ENCODE measurements around the gene TRIM47.

The TRIM47 gene

GRCh38 chr17:75878174-75878998, at the start of gene TRIM47:
TSS of gene TRIM47 (minus strand) at chr17:75878581. CDS start at chr17:75878548, 33 bp downstream.
- DNase-seq (ENCODE audit: low read depth in 2 of 2), result no peak

GRCh38 chr17:75927286-75927922, 49.0 kb upstream of the TRIM47 start:
- no peak for DNase-seq (ENCODE audit: low read depth in 2 of 2)

GRCh38 chr17:75926456-75926855, 48.1 kb upstream of the TRIM47 start:
- no peak for DNase-seq (ENCODE audit: low read depth in 2 of 2)

GRCh38 chr17:75925912-75926311, 47.5 kb upstream of the TRIM47 start:
- no peak for DNase-seq (ENCODE audit: low read depth in 2 of 2)

GRCh38 chr17:75925103-75925502, 46.7 kb upstream of the TRIM47 start:
- no peak for DNase-seq (ENCODE audit: low read depth in 2 of 2)

DNA sequence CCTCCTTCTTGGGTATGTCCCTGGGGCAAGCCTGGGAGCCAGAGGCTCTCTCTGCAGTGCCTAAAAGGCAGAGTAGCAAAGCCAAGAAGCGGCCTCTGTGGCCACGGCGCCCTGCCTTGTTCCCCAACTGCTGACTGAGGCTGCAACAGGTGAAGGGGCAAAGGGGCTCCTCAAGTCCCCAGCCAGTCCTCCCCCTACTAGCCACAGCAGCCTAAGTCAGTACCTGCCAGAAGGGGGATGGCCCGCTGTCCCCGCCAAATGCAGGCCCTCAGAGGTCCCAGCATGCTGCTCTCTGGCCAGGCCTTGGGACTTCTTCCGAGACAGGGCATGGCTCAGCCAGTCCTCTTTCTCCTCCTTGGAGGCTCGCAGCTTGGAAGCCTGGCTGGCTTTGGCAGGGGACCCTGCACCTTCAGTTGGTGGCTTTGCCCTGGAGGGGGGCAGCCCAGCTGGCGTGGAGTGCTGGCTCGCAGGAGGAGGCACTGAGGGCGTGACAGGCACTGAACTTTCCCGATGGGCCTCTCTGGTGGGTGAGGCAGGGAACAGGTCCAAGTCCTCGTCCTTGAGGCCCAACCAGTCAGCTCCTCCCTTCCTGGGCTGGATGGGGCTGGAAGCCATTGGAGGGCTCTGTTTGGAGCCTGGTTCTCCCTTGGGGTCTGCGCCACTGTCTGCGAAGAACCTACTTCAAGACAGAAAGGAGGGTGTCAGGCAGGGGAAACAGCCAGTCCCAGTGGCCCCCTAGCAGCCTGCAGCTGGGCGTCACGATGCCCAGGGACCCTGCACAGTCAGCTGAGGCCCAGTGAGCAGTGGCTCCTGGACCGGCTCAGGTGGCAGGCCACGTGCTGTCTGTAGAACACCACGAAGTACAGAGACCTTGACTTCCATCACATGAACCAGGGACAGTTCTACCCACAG, 44.8 kb upstream of the TRIM47 start:
- DNase-seq (ENCODE audit: low read depth in 2 of 2), result no peak

DNA sequence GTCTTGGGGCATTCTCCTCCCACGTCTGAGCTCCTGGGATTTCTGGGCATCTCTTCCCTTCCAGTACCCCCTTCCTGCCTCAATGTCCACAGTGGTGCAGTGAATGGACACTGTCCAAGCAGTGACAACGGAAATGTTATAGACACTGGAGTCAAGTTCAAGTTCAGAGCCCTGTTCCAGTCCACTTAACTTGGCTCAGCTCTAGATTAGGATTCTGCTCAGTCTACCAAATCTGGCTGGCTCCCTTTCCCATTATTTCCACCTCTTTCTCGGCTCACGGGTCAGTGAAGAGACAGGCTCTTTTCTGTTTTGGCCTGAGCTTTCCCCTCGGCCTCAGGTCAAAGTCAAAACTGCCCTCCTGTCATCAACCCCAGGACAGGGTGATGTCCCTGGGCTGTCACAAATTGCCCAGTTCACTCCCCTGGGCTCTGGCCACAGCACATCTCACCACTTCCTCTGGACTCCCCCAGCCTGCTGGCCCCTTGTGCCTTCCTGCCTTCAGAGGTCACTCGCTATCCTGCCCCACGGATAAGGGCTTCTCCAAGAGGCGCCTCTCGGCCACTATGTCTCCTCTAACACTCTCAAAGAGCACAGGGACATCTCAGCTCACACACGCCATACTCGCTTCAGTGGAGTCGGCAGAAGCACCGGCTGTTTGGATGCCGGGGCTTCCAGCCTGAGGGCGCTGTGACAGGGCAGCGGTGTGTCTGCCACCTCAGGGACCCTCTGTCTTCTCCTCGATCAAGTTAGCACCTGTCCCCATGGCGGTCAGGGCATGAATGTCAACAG, 44.0 kb upstream of the TRIM47 start:
- no peak for DNase-seq (ENCODE audit: low read depth in 2 of 2)

DNA sequence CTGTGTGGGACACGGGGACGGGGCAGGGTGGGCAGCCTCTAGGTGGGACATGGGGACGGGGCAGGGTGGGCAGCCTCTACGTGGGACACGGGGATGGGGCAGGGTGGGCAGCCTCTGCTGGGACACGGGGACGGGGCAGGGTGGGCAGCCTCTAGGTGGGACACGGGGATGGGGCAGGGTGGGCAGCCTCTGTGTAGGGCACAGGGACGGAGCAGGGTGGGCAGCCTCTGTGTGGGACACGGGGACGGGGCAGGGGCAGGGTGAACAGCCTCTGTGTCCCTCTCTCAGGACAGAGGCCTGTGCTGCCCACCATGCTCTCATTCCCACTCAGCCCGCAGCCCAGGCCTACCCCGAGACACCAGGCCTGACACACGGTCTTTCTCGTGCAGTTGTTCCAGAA, 43.2 kb upstream of the TRIM47 start:
- no peak for DNase-seq (ENCODE audit: low read depth in 2 of 2)

GRCh38 chr17:75920045-75920560, 41.7 kb upstream of the TRIM47 start:
- DNase-seq (ENCODE audit: low read depth in 2 of 2), result no peak

DNA sequence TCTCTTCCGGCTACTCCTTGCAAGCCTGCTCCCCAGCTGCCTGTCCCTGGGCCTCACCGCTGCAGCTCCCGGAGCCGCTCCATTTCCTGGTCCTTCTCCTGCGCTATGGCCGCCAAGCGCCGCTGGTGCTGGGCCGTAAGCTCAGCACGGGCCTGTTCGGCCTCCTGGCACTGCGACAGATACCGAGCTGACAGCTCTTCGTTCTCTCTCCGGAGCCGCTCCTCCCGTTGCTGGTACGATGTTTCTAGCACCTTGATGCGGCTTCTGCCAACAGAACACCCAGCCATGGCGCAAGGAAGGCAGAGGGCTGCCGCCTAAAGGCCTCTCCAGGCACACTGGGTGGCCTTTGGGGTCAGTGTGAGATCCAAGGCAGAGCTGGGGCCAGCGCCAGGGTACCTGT, 41.2 kb upstream of the TRIM47 start:
- no peak for DNase-seq (ENCODE audit: low read depth in 2 of 2)

GRCh38 chr17:75917917-75918445, 39.6 kb upstream of the TRIM47 start:
- DNase-seq (ENCODE audit: low read depth in 2 of 2), result no peak

GRCh38 chr17:75917141-75917916, 38.9 kb upstream of the TRIM47 start:
- no peak for DNase-seq (ENCODE audit: low read depth in 2 of 2)

- no peak for DNase-seq (ENCODE audit: low read depth in 2 of 2)
These were observed 36.9 kb upstream of the TRIM47 start for GRCh38 chr17:75915268-75915667.

DNA sequence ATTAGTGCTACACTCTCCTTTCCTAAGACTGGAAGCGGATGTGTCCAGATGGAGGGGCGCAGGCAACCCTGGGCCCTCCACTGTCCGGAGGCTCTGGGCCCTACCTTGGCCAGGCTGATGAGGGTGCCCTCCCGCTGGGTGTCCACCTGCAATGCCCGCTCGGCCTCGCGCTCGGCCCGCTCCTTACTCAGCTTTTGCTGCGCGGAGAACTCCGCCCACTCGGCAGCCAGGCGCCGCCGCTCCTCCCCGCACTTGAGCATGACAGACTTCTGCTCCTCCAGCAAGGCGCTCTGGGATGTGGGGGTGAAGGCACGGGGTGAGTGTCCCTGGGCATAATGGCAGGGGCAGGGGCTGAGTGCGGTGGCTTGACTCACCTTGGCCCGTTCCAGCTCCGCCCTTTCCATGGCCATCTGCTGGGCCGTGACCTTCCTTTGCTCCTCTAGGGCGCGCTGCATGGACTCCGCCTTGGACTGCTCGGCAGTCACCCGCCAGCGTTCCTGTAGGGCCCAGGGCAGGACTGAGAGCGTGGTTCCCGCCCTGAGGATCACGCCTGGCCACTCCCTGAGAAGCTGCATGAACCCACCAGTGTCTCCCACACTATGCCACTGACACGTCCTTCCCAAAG, 36.4 kb upstream of the TRIM47 start:
- no peak for DNase-seq (ENCODE audit: low read depth in 2 of 2)

GRCh38 chr17:75913537-75914210, 35.3 kb upstream of the TRIM47 start:
- no peak for DNase-seq (ENCODE audit: low read depth in 2 of 2)

GRCh38 chr17:75910699-75911098, 32.3 kb upstream of the TRIM47 start:
- DNase-seq (ENCODE audit: low read depth in 2 of 2), result no peak

GRCh38 chr17:75909812-75910274, 31.5 kb upstream of the TRIM47 start:
- DNase-seq (ENCODE audit: low read depth in 2 of 2), result no peak

GRCh38 chr17:75909051-75909811, 30.9 kb upstream of the TRIM47 start:
- no peak for DNase-seq (ENCODE audit: low read depth in 2 of 2)

Measured in stimulated activated CD8-positive, alpha-beta memory T cell treated with anti-CD3 and anti-CD28 coated beads, Interleukin-2, amount 100 ng/mL, for 48 hours (primary cell).